H1 (cell line): Measurements from ENCODE around the gene HTR6. TPM values are rescaled to one million over a fixed set of nuclear protein-coding genes. Genes with fewer than 3 reads are reported as not detected.

Source experiments
- CTCF ChIA-PET: fragments of 300-600 bp; sonication (Branson Sonifier 250); formaldehyde crosslinking; loops from one replicate; lab custom pipeline; 2021; ENCODE audit not compliant: partially characterized antibody; lab: Charles Lee
- POLR2A ChIA-PET: fragments of 300-600 bp; sonication (Branson Sonifier 250); formaldehyde crosslinking; loops from one replicate; lab custom pipeline; 2021; ENCODE audit warnings: inconsistent platforms; ENCODE audit not compliant: partially characterized antibody; lab: Charles Lee
- DNase-seq, 2 experiments: peaks; one replicate each; pipeline versions ENCODE4 v3.0.0 to v3.0.0-alpha.2; 2010 to 2022; ENCODE audit warnings: low spot score in 2 of 2, low read depth in 1 of 2, mixed read lengths in 1 of 2
- FAIRE-seq: peaks from 2 replicates; lab custom pipeline; 2011; peaks lifted over from hg19 to GRCh38; lab: Jason Lieb, UNC
- H2AFZ ChIP-seq: 2 replicates; pipeline ENCODE4 v1.8.1; 2012; ENCODE audit warnings: low read length, inconsistent platforms
- H2AK5ac ChIP-seq: 2 replicates; pipeline ENCODE4 v1.6.1; 2013; ENCODE audit warnings: low read depth, low read length
- H2BK120ac ChIP-seq: replicated peaks from 2 replicates; pipeline ENCODE3; 2013; ENCODE audit warnings: low read depth, low read length, inconsistent platforms
- H2BK12ac ChIP-seq: 2 replicates; pipeline ENCODE4 v1.6.1; 2013; ENCODE audit warnings: low read depth, low read length
- H2BK15ac ChIP-seq: 2 replicates; pipeline ENCODE4 v1.6.1; 2013; ENCODE audit warnings: low read length
- H2BK20ac ChIP-seq: 2 replicates; pipeline ENCODE4 v1.6.1; 2013; ENCODE audit warnings: low read length
- H2BK5ac ChIP-seq: 2 replicates; pipeline ENCODE4 v1.6.1; 2013; ENCODE audit warnings: low read depth, low read length
- H3K14ac ChIP-seq: 2 replicates; pipeline ENCODE4 v1.6.1; 2013; ENCODE audit warnings: inconsistent platforms; ENCODE audit not compliant: insufficient read length
- H3K18ac ChIP-seq: 2 replicates; pipeline ENCODE4 v1.6.1; 2013; ENCODE audit warnings: low read length; ENCODE audit errors: extremely low read depth
- H3K23ac ChIP-seq: 2 replicates; pipeline ENCODE4 v1.6.1; 2013; ENCODE audit warnings: inconsistent platforms; ENCODE audit not compliant: insufficient read length
- H3K23me2 ChIP-seq: 2 replicates; pipeline ENCODE4 v1.6.1; 2013; ENCODE audit warnings: low read depth, low read length
- H3K27ac ChIP-seq: 2 replicates; pipeline ENCODE4 v1.6.1; 2011; ENCODE audit warnings: low read depth, low read length, inconsistent platforms
- H3K27me3 ChIP-seq, 4 experiments: replicated peaks in 1 of 4; 1 replicate in 1 of 4; 2 replicates in 3 of 4; pipeline versions ENCODE4 v1.6.1 to v1.8.1; 2011 to 2013; ENCODE audit warnings: low read length in 3 of 4, mild to moderate bottlenecking in 3 of 4, inconsistent platforms in 2 of 4, mixed read lengths in 2 of 4, moderate library complexity in 1 of 4; ENCODE audit not compliant: control insufficient read depth in 3 of 4, insufficient read depth in 3 of 4; ENCODE audit errors: extremely low read depth in 1 of 4
- H3K36me3 ChIP-seq, 4 experiments: 2 replicates each; pipeline versions ENCODE4 v1.6.1 to v1.8.1; 2011 to 2013; ENCODE audit warnings: mild to moderate bottlenecking in 4 of 4, low read length in 3 of 4, moderate library complexity in 2 of 4, control low read depth in 1 of 4, inconsistent platforms in 1 of 4; ENCODE audit not compliant: insufficient read depth in 4 of 4, control insufficient read depth in 2 of 4
- H3K4ac ChIP-seq: replicated peaks from 2 replicates; pipeline ENCODE3; 2013; ENCODE audit warnings: low read length, low read depth, mixed read lengths, inconsistent platforms; ENCODE audit not compliant: insufficient read length
- H3K4me1 ChIP-seq, 4 experiments: replicated peaks in 1 of 4; 1 replicate in 1 of 4; 2 replicates in 3 of 4; pipeline versions ENCODE4 v1.6.1 to v1.8.1; 2011 to 2013; ENCODE audit warnings: low read length in 3 of 4, inconsistent platforms in 2 of 4, mixed read lengths in 1 of 4; ENCODE audit not compliant: insufficient read depth in 4 of 4, control insufficient read depth in 3 of 4
- H3K4me2 ChIP-seq, 2 experiments: 2 replicates each; pipeline versions ENCODE4 v1.6.1 to v1.8.1; 2011 to 2013; ENCODE audit warnings: low read depth in 2 of 2, low read length in 2 of 2, control low read depth in 1 of 2, inconsistent platforms in 1 of 2, mild to moderate bottlenecking in 1 of 2; ENCODE audit not compliant: insufficient read depth in 1 of 2
- H3K4me3 ChIP-seq, 4 experiments: fragments of 200-600, 300-600 bp in 1 of 4; sonication (generic), shearing (Covaris generic), sonication (Bioruptor Twin) in 1 of 4; 2 replicates each; pipeline versions ENCODE4 v1.5.1 to v1.8.1; 2011 to 2016; ENCODE audit warnings: low read length in 4 of 4, low read depth in 3 of 4, control low read depth in 2 of 4, inconsistent platforms in 2 of 4, mild to moderate bottlenecking in 2 of 4, mixed read lengths in 1 of 4, moderate library complexity in 1 of 4; ENCODE audit not compliant: insufficient read depth in 2 of 4; ENCODE audit errors: extremely low read depth in 1 of 4
- H3K56ac ChIP-seq: replicated peaks from 2 replicates; pipeline ENCODE3; 2013; ENCODE audit warnings: low read depth, mild to moderate bottlenecking, mixed read lengths, low read length, inconsistent platforms; ENCODE audit not compliant: insufficient read length
- H3K79me1 ChIP-seq: 2 replicates; pipeline ENCODE4 v1.6.1; 2013; ENCODE audit warnings: low read depth, low read length, control low read depth
- H3K79me2 ChIP-seq, 2 experiments: 2 replicates each; pipeline versions ENCODE4 v1.6.1 to v1.8.1; 2012 to 2013; ENCODE audit warnings: low read length in 2 of 2, mild to moderate bottlenecking in 2 of 2, inconsistent platforms in 1 of 2; ENCODE audit not compliant: insufficient read depth in 2 of 2, control insufficient read depth in 1 of 2
- H3K9ac ChIP-seq, 4 experiments: replicated peaks in 1 of 4; 1 replicate in 1 of 4; 2 replicates in 3 of 4; pipeline versions ENCODE4 v1.6.1 to v1.8.1; 2011 to 2013; ENCODE audit warnings: low read depth in 3 of 4, low read length in 3 of 4, control low read depth in 2 of 4, mild to moderate bottlenecking in 2 of 4, moderate library complexity in 2 of 4, inconsistent platforms in 1 of 4; ENCODE audit errors: extremely low read depth in 1 of 4
- H3K9me3 ChIP-seq, 2 experiments: 2 replicates each; pipeline versions ENCODE4 v1.6.1 to v1.8.1; 2012 to 2013; ENCODE audit warnings: mild to moderate bottlenecking in 2 of 2, moderate library complexity in 2 of 2, control low read depth in 1 of 2, inconsistent platforms in 1 of 2, low read depth in 1 of 2, low read length in 1 of 2, mixed read lengths in 1 of 2; ENCODE audit not compliant: insufficient read depth in 2 of 2
- H4K20me1 ChIP-seq, 2 experiments: replicated peaks in 1 of 2; 2 replicates each; pipeline versions ENCODE3 to v1.8.1; 2011 to 2013; ENCODE audit warnings: inconsistent platforms in 2 of 2, low read length in 2 of 2, mild to moderate bottlenecking in 1 of 2; ENCODE audit not compliant: insufficient read depth in 2 of 2, control insufficient read depth in 1 of 2
- H4K5ac ChIP-seq: 2 replicates; pipeline ENCODE4 v1.6.1; 2013; ENCODE audit warnings: low read length, low read depth, mixed read lengths, inconsistent platforms; ENCODE audit not compliant: insufficient read length
- H4K8ac ChIP-seq: 2 replicates; pipeline ENCODE4 v1.8.0; 2013; ENCODE audit warnings: mild to moderate bottlenecking, moderate library complexity, low read length, inconsistent platforms; ENCODE audit not compliant: insufficient read depth; ENCODE audit errors: extremely low read depth
- H4K91ac ChIP-seq: replicated peaks from 2 replicates; pipeline ENCODE3; 2013; ENCODE audit warnings: low read length, mixed read lengths, inconsistent platforms; ENCODE audit not compliant: insufficient read length
- BCL11A ChIP-seq, 2 experiments: IDR thresholded peaks; one replicate each; pipeline ENCODE4 v1.6.1; 2011; ENCODE audit warnings: low read depth in 2 of 2, low read length in 2 of 2, mild to moderate bottlenecking in 2 of 2
- CHD1 ChIP-seq: IDR thresholded peaks from 2 replicates; pipeline ENCODE4 v1.6.1; 2012; ENCODE audit warnings: low read depth, low read length, improper control_type of control experiment
- CREB1 ChIP-seq: IDR thresholded peaks from 2 replicates; pipeline ENCODE4 v1.6.1; 2012; ENCODE audit warnings: inconsistent platforms
- EGR1 ChIP-seq: IDR thresholded peaks from 2 replicates; pipeline ENCODE4 v1.6.1; 2011; ENCODE audit warnings: low read depth, low read length, borderline replicate concordance
- RAD21 ChIP-seq, 2 experiments: IDR thresholded peaks in 1 of 2; conservative IDR thresholded peaks in 1 of 2; 2 replicates each; pipeline ENCODE4 v1.6.1; 2011; ENCODE audit warnings: low read depth in 2 of 2, low read length in 2 of 2, improper control_type of control experiment in 1 of 2, inconsistent platforms in 1 of 2, mild to moderate bottlenecking in 1 of 2, moderate library complexity in 1 of 2
- RXRA ChIP-seq: IDR thresholded peaks from 2 replicates; pipeline ENCODE4 v1.6.1; 2011; ENCODE audit warnings: low read depth, mild to moderate bottlenecking, low read length, moderate library complexity; ENCODE audit not compliant: insufficient read depth
- TAF1 ChIP-seq: IDR thresholded peaks from 2 replicates; pipeline ENCODE4 v1.6.1; 2011; ENCODE audit warnings: mild to moderate bottlenecking, low read depth, low read length
- TBP ChIP-seq: IDR thresholded peaks from 2 replicates; pipeline ENCODE4 v1.6.1; 2011; ENCODE audit warnings: low read depth, low read length, improper control_type of control experiment
- WGBS, 2 experiments: shearing (Covaris generic) in 1 of 2; methylation state at CpG; one replicate each; pipeline versions ENCODE4 v1.1.6 to v1.1.7; 2013 to 2015; ENCODE audit warnings: low lambda C conversion rate in 2 of 2, mixed read lengths in 2 of 2, inconsistent platforms in 1 of 2, low coverage in 1 of 2, missing lambda C conversion rate in 1 of 2; ENCODE audit not compliant: insufficient replicate concordance in 2 of 2, insufficient coverage in 1 of 2, insufficient read length in 1 of 2; ENCODE audit errors: extremely low coverage in 1 of 2, missing lambda C conversion rate in 1 of 2; 5-methylcytosine and 5-hydroxymethylcytosine counted together
- polyA plus RNA-seq, 7 experiments: library from polyadenylated mRNA; depleted of rRNA in 3 of 7; stranded (reverse) in 5 of 7; unstranded in 2 of 7; fragments of >200 nt in 5 of 7; fragments of 200-250 nt in 2 of 7; gene quantifications; 1 replicate in 5 of 7; 2 replicates in 1 of 7; 4 replicates in 1 of 7; pipeline versions ENCODE4 v1.2.1 to v1.2.3, GENCODE V29; 2011 to 2013; ENCODE audit warnings: missing spikeins in 2 of 7, mixed read lengths in 2 of 7
- total RNA-seq: library from RNA; stranded (reverse); fragmentation: NEBNext Ultra II Directional; extraction: Animal tissue kit (Norgen Biotek cat#: 25700); gene quantifications from 2 replicates; pipeline ENCODE4 v1.2.1, GENCODE V29; 2021
- TF ChIP-seq, protein P1 (sequence below): IDR thresholded peaks from 2 replicates; pipeline ENCODE4 v1.6.1; 2012; ENCODE audit warnings: inconsistent platforms
- TF ChIP-seq, protein P2 (sequence below): IDR thresholded peaks from 2 replicates; pipeline ENCODE4 v1.6.1; 2012; ENCODE audit warnings: low read length, inconsistent platforms
- TF ChIP-seq, protein P3 (sequence below): IDR thresholded peaks from 2 replicates; pipeline ENCODE4 v1.6.1; 2011; ENCODE audit warnings: low read length, improper control_type of control experiment

Gene HTR6
- total and polyA plus RNA-seq, 2 of the 8 experiments (the other 6 are each of a cell fraction or from before 2014, with no cell fraction given) = 0.76 to 0.95 TPM

DNA sequence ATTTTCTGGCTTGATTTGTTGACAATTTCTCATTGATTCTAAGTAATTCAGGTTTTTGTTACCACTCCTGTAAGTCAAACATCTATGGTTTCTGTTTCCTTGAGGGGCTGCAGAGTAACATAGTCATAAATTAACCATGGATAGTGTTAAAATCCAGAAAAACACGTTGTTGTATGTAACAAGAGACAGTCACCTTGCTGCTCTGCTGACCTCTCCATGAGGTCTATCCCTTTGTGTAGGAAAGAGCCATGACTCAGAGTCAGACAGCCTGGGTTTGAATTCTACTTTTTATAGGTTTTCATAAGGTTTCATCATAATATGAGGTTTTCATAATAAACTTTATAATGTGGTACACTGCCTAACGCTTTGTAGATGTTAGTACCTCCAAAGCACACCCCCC, 48.2 kb upstream of the HTR6 start:
- H3K56ac ChIP-seq = no peak overlapping the region
- H3K14ac ChIP-seq = no peak overlapping the region
- H2AFZ ChIP-seq = no peak overlapping the region
- 89% methylated on average over 2 of the region's 2 CpGs; no CpG with 5 or more reads in 1 of the 2 experiments for WGBS, 2 experiments
- no peaks in the 10 kb centered on the region for H3K27me3 ChIP-seq
- no peak for DNase-seq
- H3K36me3 ChIP-seq = no peaks in the 10 kb centered on the region; a peak in 2 of 8 replicates
- ChIA-PET CTCF (no interaction called here), POLR2A (interaction anchor here (0.9 to 1.1 kb wide), 3 partner anchors 13 to 142 kb away, joined by 3 read pairs; no protein-coding TSS in a partner anchor)
- no peak overlapping the region for H2AK5ac ChIP-seq
- H3K23me2 ChIP-seq = no peaks in the 10 kb centered on the region; the same call in 1 of the 2 replicates
- H4K8ac ChIP-seq = no peak overlapping the region
- FAIRE-seq = no peak
- H2BK5ac ChIP-seq = no peak overlapping the region
- no peaks in the 10 kb centered on the region for H4K20me1 ChIP-seq
- H3K9ac ChIP-seq = no peak overlapping the region; a peak in 1 of 7 replicates
- no peaks in the 10 kb centered on the region for H3K9me3 ChIP-seq
- H3K4ac ChIP-seq = no peak overlapping the region
- no peak overlapping the region for H2BK20ac ChIP-seq
- H3K27ac ChIP-seq = no peak overlapping the region
- no peak overlapping the region for H2BK120ac ChIP-seq
- H2BK15ac ChIP-seq = no peak overlapping the region
- H2BK12ac ChIP-seq = no peak overlapping the region
- no peak overlapping the region for H4K91ac ChIP-seq
- H3K79me1 ChIP-seq = peaks cover 11% of the 10 kb centered on the region
- H3K4me2 ChIP-seq = no peak overlapping the region
- no peak overlapping the region for H3K23ac ChIP-seq
- no peak overlapping the region for H3K18ac ChIP-seq
- H3K4me3 ChIP-seq = no peak overlapping the region
- no peak overlapping the region for H4K5ac ChIP-seq
- H3K4me1 ChIP-seq = peaks cover 0 to 10% (median 2%) of the 10 kb centered on the region in 4 experiments; a peak in 3 of 7 replicates
- peaks cover 0 to 33% of the 10 kb centered on the region in 2 experiments; a peak in 2 of 4 replicates for H3K79me2 ChIP-seq
- no peak for TF ChIP-seq EGR1
- TF ChIP-seq RAD21 (IDR thresholded peaks at IDR 0.05 in 1 of 2, conservative IDR thresholded peaks at IDR 0.05 in 1 of 2; ENCODE audit: low read depth in 2 of 2, low read length in 2 of 2) = no peak
- no peak for TF ChIP-seq BCL11A (IDR thresholded peaks at IDR 0.05; ENCODE audit: low read depth in 2 of 2, low read length in 2 of 2)
- TF ChIP-seq CHD1 = no peak
- no peak for TF ChIP-seq TBP
- no peak for TF ChIP-seq TAF1
- no peak for TF ChIP-seq CREB1
- TF ChIP-seq, protein P1, sequence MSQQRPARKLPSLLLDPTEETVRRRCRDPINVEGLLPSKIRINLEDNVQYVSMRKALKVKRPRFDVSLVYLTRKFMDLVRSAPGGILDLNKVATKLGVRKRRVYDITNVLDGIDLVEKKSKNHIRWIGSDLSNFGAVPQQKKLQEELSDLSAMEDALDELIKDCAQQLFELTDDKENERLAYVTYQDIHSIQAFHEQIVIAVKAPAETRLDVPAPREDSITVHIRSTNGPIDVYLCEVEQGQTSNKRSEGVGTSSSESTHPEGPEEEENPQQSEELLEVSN = no peak
- TF ChIP-seq RXRA = no peak
- TF ChIP-seq, protein P2, sequence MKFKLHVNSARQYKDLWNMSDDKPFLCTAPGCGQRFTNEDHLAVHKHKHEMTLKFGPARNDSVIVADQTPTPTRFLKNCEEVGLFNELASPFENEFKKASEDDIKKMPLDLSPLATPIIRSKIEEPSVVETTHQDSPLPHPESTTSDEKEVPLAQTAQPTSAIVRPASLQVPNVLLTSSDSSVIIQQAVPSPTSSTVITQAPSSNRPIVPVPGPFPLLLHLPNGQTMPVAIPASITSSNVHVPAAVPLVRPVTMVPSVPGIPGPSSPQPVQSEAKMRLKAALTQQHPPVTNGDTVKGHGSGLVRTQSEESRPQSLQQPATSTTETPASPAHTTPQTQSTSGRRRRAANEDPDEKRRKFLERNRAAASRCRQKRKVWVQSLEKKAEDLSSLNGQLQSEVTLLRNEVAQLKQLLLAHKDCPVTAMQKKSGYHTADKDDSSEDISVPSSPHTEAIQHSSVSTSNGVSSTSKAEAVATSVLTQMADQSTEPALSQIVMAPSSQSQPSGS = no peak
- TF ChIP-seq, protein P3, sequence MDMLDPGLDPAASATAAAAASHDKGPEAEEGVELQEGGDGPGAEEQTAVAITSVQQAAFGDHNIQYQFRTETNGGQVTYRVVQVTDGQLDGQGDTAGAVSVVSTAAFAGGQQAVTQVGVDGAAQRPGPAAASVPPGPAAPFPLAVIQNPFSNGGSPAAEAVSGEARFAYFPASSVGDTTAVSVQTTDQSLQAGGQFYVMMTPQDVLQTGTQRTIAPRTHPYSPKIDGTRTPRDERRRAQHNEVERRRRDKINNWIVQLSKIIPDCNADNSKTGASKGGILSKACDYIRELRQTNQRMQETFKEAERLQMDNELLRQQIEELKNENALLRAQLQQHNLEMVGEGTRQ = no peak
